ENCODE results near the gene GCGR.

GCGR gene

GRCh38 chr17:81844887-81845286 lies 40.9 kb downstream of the GCGR start:
- TF ChIP-seq CTCF (IDR thresholded peaks at IDR 0.05; ENCODE audit: borderline replicate concordance, insufficient read depth, low read depth, low read length) = no peak

GRCh38 chr17:81845361-81845760 lies 41.4 kb downstream of the GCGR start:
- no peak overlapping the region for H3K4me3 ChIP-seq (ENCODE audit: low read depth, low read length)
- no peak for TF ChIP-seq CTCF (IDR thresholded peaks at IDR 0.05; ENCODE audit: borderline replicate concordance, insufficient read depth, low read depth, low read length)

More at GRCh38 chr17:81844887-81845286, 40.9 kb downstream of the GCGR start:
- no peak overlapping the region for H3K4me3 ChIP-seq (ENCODE audit: low read depth, low read length)

GRCh38 chr17:81845881-81846742 lies 42.2 kb downstream of the GCGR start:
- no peak for TF ChIP-seq CTCF (IDR thresholded peaks at IDR 0.05; ENCODE audit: borderline replicate concordance, insufficient read depth, low read depth, low read length)

GRCh38 chr17:81846743-81847689 lies 43.1 kb downstream of the GCGR start:
- TF ChIP-seq CTCF (IDR thresholded peaks at IDR 0.05; ENCODE audit: borderline replicate concordance, insufficient read depth, low read depth, low read length) = no peak
- no peak overlapping the region for H3K4me3 ChIP-seq (ENCODE audit: low read depth, low read length)

More at GRCh38 chr17:81845881-81846742, 42.2 kb downstream of the GCGR start:
- no peak overlapping the region for H3K4me3 ChIP-seq (ENCODE audit: low read depth, low read length)

GRCh38 chr17:81849457-81849856 lies 45.5 kb downstream of the GCGR start:
- no peak overlapping the region for H3K4me3 ChIP-seq (ENCODE audit: low read depth, low read length)
- TF ChIP-seq CTCF (IDR thresholded peaks at IDR 0.05; ENCODE audit: borderline replicate concordance, insufficient read depth, low read depth, low read length) = no peak

- TF ChIP-seq CTCF (IDR thresholded peaks at IDR 0.05; ENCODE audit: borderline replicate concordance, insufficient read depth, low read depth, low read length) = no peak
- H3K4me3 ChIP-seq (ENCODE audit: low read depth, low read length) = no peak overlapping the region
Measured at GRCh38 chr17:81851423-81851822, 47.5 kb downstream of the GCGR start.
